ENCODE measurements around the gene RIC1. TPM values are rescaled to one million over a fixed set of nuclear protein-coding genes. Genes with fewer than 3 reads are reported as not detected.

Gene RIC1
- total and polyA plus RNA-seq, 9 of the 15 experiments (the other 6 are each of a cell fraction or from before 2014, with no cell fraction given): 3.2 to 25.8 (median 15.0) TPM

GRCh38 chr9:5799314-5799713 lies 170.4 kb downstream of the RIC1 start:
- no peak overlapping the region for H3K9ac ChIP-seq (ENCODE audit: insufficient read depth in 1 of 2, low read depth in 2 of 2, low read length in 2 of 2)
- no peaks in the 10 kb centered on the region for H3K4me1 ChIP-seq (replicated peaks in 1 of 2; ENCODE audit: control insufficient read depth in 2 of 2, insufficient read depth in 2 of 2, low read length in 2 of 2)
- H3K79me2 ChIP-seq (ENCODE audit: control insufficient read depth, insufficient read depth, low read length): no peaks in the 10 kb centered on the region
- ChIA-PET POLR2A (no interaction called here), CTCF (ENCODE audit: low intra/inter-chr PET ratio) (interaction anchor here (1.7 kb wide), 1 partner anchor 101 kb away, joined by 4 read pairs; no protein-coding TSS in a partner anchor)
- ATAC-seq: peak; percentile 76
- peak in 2 of 4 experiments; percentile 11 to 43 for DNase-seq (ENCODE audit: extremely low read depth in 1 of 4, low spot score in 3 of 4)
- H3K27ac ChIP-seq (ENCODE audit: extremely low read depth, low read depth, low read length): no peak overlapping the region
- in situ Hi-C loops (cut with MboI): no loop called here
- H3K4me3 ChIP-seq: no peak overlapping the region
- intact Hi-C loops (cut with micrococcal nuclease): loop anchor here (5.0 kb wide), 2 partner anchors 78 to 253 kb away; no protein-coding TSS in a partner anchor
- no peak overlapping the region for H2AFZ ChIP-seq (ENCODE audit: low read depth, low read length)
- H3K9me3 ChIP-seq (replicated peaks; ENCODE audit: control insufficient read depth, insufficient read depth, low read depth, low read length): no peaks in the 10 kb centered on the region
- H4K20me1 ChIP-seq (replicated peaks; ENCODE audit: control insufficient read depth, insufficient read depth, low read length): no peaks in the 10 kb centered on the region
- peaks cover 46% of the 10 kb centered on the region; the same call in 2 of the 3 replicates for H3K36me3 ChIP-seq (ENCODE audit: control insufficient read depth, insufficient read depth, low read length)
- 44% methylated on average over 5 of the region's 5 CpGs for WGBS (ENCODE audit: insufficient coverage, low coverage, missing lambda C conversion rate)
- H3K27me3 ChIP-seq (ENCODE audit: control insufficient read depth in 2 of 2, insufficient read depth in 2 of 2, low read length in 2 of 2): no peaks in the 10 kb centered on the region
- FAIRE-seq: peak; percentile 72
- no peaks in the 10 kb centered on the region for H3K9me1 ChIP-seq (ENCODE audit: control insufficient read depth, insufficient read depth, low read length)
- no TSS peak for BruUV-seq (replicated peaks)
- H3K4me2 ChIP-seq (ENCODE audit: insufficient read depth, low read length): no peak overlapping the region
- TF ChIP-seq ZNF707 (CRISPR knock-in tag; conservative IDR thresholded peaks at IDR 0.05) (no peak), RAD21 (CRISPR knock-in tag; conservative IDR thresholded peaks at IDR 0.05 in 1 of 2, IDR thresholded peaks at IDR 0.05 in 1 of 2) (peak; percentile 70 to 85), ATF1 (CRISPR knock-in tag; IDR thresholded peaks at IDR 0.05) (no peak), ATF1 (tag; IDR thresholded peaks at IDR 0.05) (no peak), CC2D1A (IDR thresholded peaks at IDR 0.05) (0 out of 2 replicates have a peak, but pooled peaks have one; percentile 25), ZBTB40 (IDR thresholded peaks at IDR 0.05) (peak; percentile 90), ZBTB40 (CRISPR knock-in tag; IDR thresholded peaks at IDR 0.05) (no peak), SMC3 (conservative IDR thresholded peaks at IDR 0.05; ENCODE audit: insufficient read depth, low read depth, low read length) (peak; percentile 56), DEAF1 (CRISPR knock-in tag; IDR thresholded peaks at IDR 0.05) (peak; percentile 58), PCBP1 (IDR thresholded peaks at IDR 0.05; ENCODE audit: low read depth, low read length, poor library complexity, severe bottlenecking) (no peak), ZNF316 (IDR thresholded peaks at IDR 0.05) (peak; percentile 39; the same call in 1 of the 2 replicates)
